Thyroid gland (tissue), 4 donors: ENCODE measurements around the gene MTA1. TPM values are rescaled to one million over a fixed set of nuclear protein-coding genes. Genes with fewer than 3 reads are reported as not detected.

ENCODE experiments used
- DNase-seq, 2 donors: peaks; one replicate each; pipeline ENCODE4 v3.0.0-alpha.2; 2019
- H3K27ac ChIP-seq, 3 donors: fragments of 200-600 bp; sonication (generic); 1 replicate in 2 of 3; 2 replicates in 1 of 3; pipeline ENCODE4 v1.5.1; 2016 to 2019; ENCODE audit warnings: mild to moderate bottlenecking in 1 of 3, moderate library complexity in 1 of 3
- H3K27me3 ChIP-seq: fragments of 200-600 bp; sonication (generic); one replicate; pipeline ENCODE4 v1.5.1; 2019
- H3K36me3 ChIP-seq, 2 donors: fragments of 200-600 bp; sonication (generic); one replicate each; pipeline ENCODE4 v1.5.1; 2016 to 2019
- H3K4me1 ChIP-seq, 2 donors: fragments of 200-600 bp; sonication (generic); one replicate each; pipeline ENCODE4 v1.5.1; 2017 to 2019
- H3K4me3 ChIP-seq, 3 donors: fragments of 200-600 bp; sonication (generic); replicated peaks in 1 of 3; 1 replicate in 2 of 3; 2 replicates in 1 of 3; pipeline ENCODE4 v1.5.1; 2016; ENCODE audit warnings: mild to moderate bottlenecking in 1 of 3
- H3K9me3 ChIP-seq: fragments of 200-600 bp; sonication (generic); one replicate; pipeline ENCODE4 v1.5.1; 2017
- CTCF ChIP-seq, 6 experiments: fragments of 200-600 bp in 3 of 6; fragments of 450-650 bp in 3 of 6; sonication (generic) in 3 of 6; IDR thresholded peaks; one replicate each; pipeline ENCODE4 v1.5.1; 2016 to 2019; ENCODE audit warnings: antibody characterized with exemption in 6 of 6, mild to moderate bottlenecking in 2 of 6, inconsistent platforms in 1 of 6, moderate library complexity in 1 of 6
- POLR2A ChIP-seq, 2 donors: fragments of 450-650 bp; IDR thresholded peaks; one replicate each; pipeline ENCODE4 v1.6.1; 2017; ENCODE audit warnings: antibody characterized with exemption in 2 of 2, mild to moderate bottlenecking in 2 of 2, moderate library complexity in 1 of 2
- WGBS, 2 donors: methylation state at CpG; one replicate each; pipeline ENCODE4 v1.1.5; 2017; 5-methylcytosine and 5-hydroxymethylcytosine counted together
- intact Hi-C: fragments of 100-400 bp; cut with DNase I; formaldehyde crosslinking; loops from one replicate; pipeline ENCODE4 v1.15.1; 2023
- total RNA-seq, 4 donors: library from RNA; depleted of rRNA; stranded (reverse); fragments of >200 nt; gene quantifications; one replicate each; pipeline ENCODE4 v1.2.3, GENCODE V29; 2016

The MTA1 gene
- total RNA-seq, 4 donors from 2014 or later: 66.2 to 111 (median 90.0) TPM

GRCh38 chr14:105508069-105508468, 88.4 kb downstream of the MTA1 start:
- H3K36me3 ChIP-seq: no peaks in the 10 kb centered on the region
- no peak for DNase-seq
- H3K27me3 ChIP-seq: no peaks in the 10 kb centered on the region
- no peak overlapping the region for H3K27ac ChIP-seq
- 85 to 87% methylated on average over 16 of the region's 16 CpGs for WGBS, 2 donors
- intact Hi-C loops: no loop called here
- no peaks in the 10 kb centered on the region for H3K4me1 ChIP-seq
- no peaks in the 10 kb centered on the region for H3K9me3 ChIP-seq
- H3K4me3 ChIP-seq: no peak overlapping the region
- no peak for TF ChIP-seq CTCF (IDR thresholded peaks at IDR 0.05)
- TF ChIP-seq POLR2A (IDR thresholded peaks at IDR 0.05): no peak

DNA sequence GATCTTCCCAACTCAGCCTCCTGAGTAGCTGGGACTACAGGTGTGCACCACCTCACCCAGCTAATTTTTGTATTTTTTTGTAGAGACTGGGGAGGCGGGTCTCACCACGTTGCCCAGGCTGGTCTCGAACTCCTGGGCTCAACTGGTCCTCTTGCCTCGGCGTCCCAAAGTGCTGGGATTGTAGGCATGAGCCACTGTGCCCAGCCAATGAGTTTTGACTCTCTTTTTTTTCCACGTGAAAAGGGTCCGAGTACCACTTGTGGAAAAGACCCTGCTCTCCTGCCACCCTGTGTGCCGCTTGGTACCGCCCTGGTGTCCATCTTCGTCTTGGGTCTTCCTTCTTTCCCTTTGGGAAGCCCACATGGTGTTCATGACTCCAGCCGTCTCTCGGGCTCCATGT, 89.0 kb downstream of the MTA1 start:
- no peak overlapping the region for H3K4me3 ChIP-seq
- WGBS, 2 donors: 87 to 90% methylated on average over 12 of the region's 12 CpGs
- H3K27ac ChIP-seq: no peak overlapping the region
- no peaks in the 10 kb centered on the region for H3K36me3 ChIP-seq
- H3K9me3 ChIP-seq: no peaks in the 10 kb centered on the region
- no peaks in the 10 kb centered on the region for H3K27me3 ChIP-seq
- intact Hi-C loops: no loop called here
- H3K4me1 ChIP-seq: no peaks in the 10 kb centered on the region
- no peak for TF ChIP-seq POLR2A (IDR thresholded peaks at IDR 0.05)
- no peak for TF ChIP-seq CTCF (IDR thresholded peaks at IDR 0.05)
- no peak for DNase-seq

DNA sequence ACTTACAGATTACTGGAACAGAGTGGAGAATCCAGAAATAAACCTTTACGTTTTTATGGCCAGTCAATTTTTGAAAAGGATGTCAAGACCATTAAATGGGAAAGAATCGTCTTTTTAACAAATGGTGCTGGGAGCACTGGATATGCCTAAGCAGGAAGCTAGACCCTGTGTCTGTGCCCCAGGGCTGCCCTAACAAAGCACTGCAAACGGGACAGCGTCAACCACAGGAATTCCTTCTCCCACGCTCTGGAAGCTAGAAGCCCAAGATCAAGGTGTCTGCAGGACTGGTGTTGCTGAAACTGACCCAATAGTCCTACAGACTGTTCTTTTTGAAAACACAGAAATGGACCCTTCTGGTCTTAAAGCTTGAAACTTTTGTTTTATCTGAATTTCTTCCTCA, 97.5 kb downstream of the MTA1 start:
- Histone ChIP-seq H3K4me3 (no peak overlapping the region), H3K36me3 (no peaks in the 10 kb centered on the region), H3K27ac (no peak overlapping the region), H3K4me1 (no peaks in the 10 kb centered on the region), H3K27me3 (no peaks in the 10 kb centered on the region), H3K9me3 (no peaks in the 10 kb centered on the region)
- WGBS, 2 donors: 47 to 79% methylated on average over 5 of the region's 5 CpGs
- no peak for DNase-seq
- TF ChIP-seq CTCF (IDR thresholded peaks at IDR 0.05): no peak
- intact Hi-C loops: no loop called here

GRCh38 chr14:105519946-105520698, 100.5 kb downstream of the MTA1 start:
- Histone ChIP-seq H3K9me3 (no peaks in the 10 kb centered on the region), H3K4me3 (no peak overlapping the region), H3K36me3 (no peaks in the 10 kb centered on the region), H3K27ac (no peak overlapping the region), H3K27me3 (no peaks in the 10 kb centered on the region), H3K4me1 (no peaks in the 10 kb centered on the region)
- TF ChIP-seq POLR2A (IDR thresholded peaks at IDR 0.05): no peak
- TF ChIP-seq CTCF (IDR thresholded peaks at IDR 0.05): no peak
- DNase-seq: no peak
- 69 to 70% methylated on average over 14 of the region's 14 CpGs for WGBS, 2 donors
- intact Hi-C loops: no loop called here

Other genes with a start within 250 kb of the MTA1 start
- 10 to 100 TPM; 15.2 to 29.1 (median 20.1) TPM for gene NUDT14, start 238.5 kb upstream of the MTA1 start, total RNA-seq
- gene BTBD6, start 171.3 kb upstream of the MTA1 start, total RNA-seq: 10 to 100 TPM; 35.9 to 58.2 (median 44.2) TPM
- 10 to 100 TPM; 44.5 to 99.6 (median 56.2) TPM for gene BRF1, start 118.8 kb upstream of the MTA1 start, total RNA-seq
- gene PACS2, start 105.1 kb upstream of the MTA1 start, total RNA-seq: 10 to 100 TPM; 54.6 to 85.2 (median 72.1) TPM
- gene TEX22, start 21.3 kb upstream of the MTA1 start, total RNA-seq: under 1 TPM in 3 of 4 donors, not detected in 1; 0.22 to 0.81 (median 0.33) TPM
- gene CRIP2, start 55.0 kb downstream of the MTA1 start, total RNA-seq: 100 to 1,000 TPM; 101 to 160 (median 136) TPM
- 10 to 100 TPM in 3 of 4 donors, 1 to 10 TPM in 1; 6.0 to 30.8 (median 18.5) TPM for gene CRIP1, start 67.1 kb downstream of the MTA1 start, total RNA-seq
- gene TEDC1, start 71.4 kb downstream of the MTA1 start, total RNA-seq: 10 to 100 TPM in 2 of 4 donors, 1 to 10 TPM in 2; 3.4 to 13.9 (median 8.5) TPM
- 10 to 100 TPM in 3 of 4 donors, 1 to 10 TPM in 1; 9.3 to 19.1 (median 15.2) TPM for gene TMEM121, start 106.8 kb downstream of the MTA1 start, total RNA-seq